ENCODE results near the gene FBXW11.
A peak's percentile ranks its signal among the peaks of the same experiment; 100 is the strongest.

The FBXW11 gene

DNA sequence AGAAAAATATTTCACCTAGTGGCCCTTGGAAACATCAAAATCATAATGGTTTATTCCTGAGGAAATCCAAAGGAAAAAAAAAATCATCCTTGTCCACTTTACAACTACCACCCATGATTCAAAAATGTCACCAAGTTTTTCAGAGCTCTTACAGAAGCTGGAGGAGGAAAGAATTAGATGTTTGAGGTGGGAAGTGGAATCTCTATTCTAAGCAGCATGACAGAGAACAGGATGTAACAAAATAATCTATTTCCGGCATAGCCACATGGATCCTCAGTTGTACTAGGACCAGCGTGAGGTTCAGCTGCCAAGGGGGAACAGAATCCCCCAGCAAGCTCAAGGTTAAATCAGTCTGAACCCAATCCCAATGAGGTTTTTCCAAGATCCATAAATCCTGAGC, 40.2 kb downstream of the FBXW11 start:
- no peak for DNase-seq (ENCODE audit: low read depth)
- Histone ChIP-seq H3K9me3 (ENCODE audit: control insufficient read depth, low read length) (no peaks in the 10 kb centered on the region), H3K4me1 (ENCODE audit: control insufficient read depth, insufficient read depth, low read length) (peaks cover 10% of the 10 kb centered on the region), H3K36me3 (ENCODE audit: control insufficient read depth, insufficient read depth, low read length, severe bottlenecking) (no peaks in the 10 kb centered on the region), H3K4me3 (ENCODE audit: low read length) (no peak overlapping the region), H3K27me3 (replicated peaks; ENCODE audit: control insufficient read depth, insufficient read depth, low read length) (no peaks in the 10 kb centered on the region), H3K9ac (ENCODE audit: low read length) (no peak overlapping the region)

DNA sequence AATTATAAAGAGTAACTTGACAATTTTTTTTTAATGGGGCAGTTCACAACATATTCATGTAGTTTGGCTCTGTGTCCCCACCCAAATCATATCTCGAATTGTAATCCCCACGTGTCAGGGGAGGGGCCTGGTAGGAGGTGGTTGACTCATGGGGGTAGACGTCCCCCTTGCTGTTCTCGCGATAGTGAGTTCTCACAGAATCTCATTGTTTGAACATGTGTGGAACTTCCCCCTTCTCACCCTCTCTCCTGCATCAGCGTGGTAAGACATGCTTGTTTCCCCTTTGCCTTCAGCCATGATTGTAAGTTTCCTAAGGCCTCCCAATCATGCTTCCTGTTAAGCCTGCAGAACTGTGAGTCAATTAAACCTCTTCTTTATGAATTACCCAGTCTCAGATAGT, 40.7 kb downstream of the FBXW11 start:
- no peaks in the 10 kb centered on the region for H3K36me3 ChIP-seq (ENCODE audit: control insufficient read depth, insufficient read depth, low read length, severe bottlenecking)
- DNase-seq (ENCODE audit: low read depth), result no peak
- H3K4me1 ChIP-seq (ENCODE audit: control insufficient read depth, insufficient read depth, low read length), result peaks cover 15% of the 10 kb centered on the region
- H3K9me3 ChIP-seq (ENCODE audit: control insufficient read depth, low read length), result no peaks in the 10 kb centered on the region
- H3K9ac ChIP-seq (ENCODE audit: low read length), result no peak overlapping the region
- no peak overlapping the region for H3K4me3 ChIP-seq (ENCODE audit: low read length)
- H3K27me3 ChIP-seq (replicated peaks; ENCODE audit: control insufficient read depth, insufficient read depth, low read length), result no peaks in the 10 kb centered on the region

- Histone ChIP-seq H3K9ac (ENCODE audit: low read length) (no peak overlapping the region), H3K4me1 (ENCODE audit: control insufficient read depth, insufficient read depth, low read length) (peaks cover 14% of the 10 kb centered on the region), H3K9me3 (ENCODE audit: control insufficient read depth, low read length) (no peaks in the 10 kb centered on the region), H3K36me3 (ENCODE audit: control insufficient read depth, insufficient read depth, low read length, severe bottlenecking) (no peaks in the 10 kb centered on the region), H3K4me3 (ENCODE audit: low read length) (no peak overlapping the region), H3K27me3 (replicated peaks; ENCODE audit: control insufficient read depth, insufficient read depth, low read length) (no peaks in the 10 kb centered on the region)
- DNase-seq (ENCODE audit: low read depth), result no peak
These were observed 43.0 kb downstream of the FBXW11 start for GRCh38 chr5:171963416-171963815.

DNA sequence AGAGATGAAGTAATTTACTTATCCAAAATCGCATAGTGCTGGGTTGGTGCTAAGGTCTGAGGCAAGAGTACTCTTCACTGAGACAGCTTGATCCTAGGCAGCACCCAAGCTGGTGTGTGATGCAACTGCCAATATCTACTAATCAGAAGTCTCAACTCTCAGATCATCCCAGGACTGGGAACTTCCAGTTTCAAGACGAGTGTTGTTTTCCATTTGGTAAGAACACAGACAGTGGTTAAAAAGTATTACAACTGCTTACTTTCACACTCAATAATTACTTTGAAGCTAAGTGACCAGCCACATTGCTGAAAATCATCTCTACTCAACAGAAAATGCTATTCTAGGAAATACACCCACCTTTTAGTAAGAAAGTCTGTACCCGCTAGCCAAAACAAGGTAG, 45.3 kb downstream of the FBXW11 start:
- H3K36me3 ChIP-seq (ENCODE audit: control insufficient read depth, insufficient read depth, low read length, severe bottlenecking), result no peaks in the 10 kb centered on the region
- H3K9ac ChIP-seq (ENCODE audit: low read length), result no peak overlapping the region
- DNase-seq (ENCODE audit: low read depth), result peak; percentile 33
- peaks cover 28% of the 10 kb centered on the region for H3K4me1 ChIP-seq (ENCODE audit: control insufficient read depth, insufficient read depth, low read length)
- H3K27me3 ChIP-seq (replicated peaks; ENCODE audit: control insufficient read depth, insufficient read depth, low read length), result no peaks in the 10 kb centered on the region
- no peaks in the 10 kb centered on the region for H3K9me3 ChIP-seq (ENCODE audit: control insufficient read depth, low read length)
- H3K4me3 ChIP-seq (ENCODE audit: low read length), result no peak overlapping the region

- H3K27me3 ChIP-seq (replicated peaks; ENCODE audit: control insufficient read depth, insufficient read depth, low read length), result no peaks in the 10 kb centered on the region
- no peak overlapping the region for H3K9ac ChIP-seq (ENCODE audit: low read length)
- no peak for DNase-seq (ENCODE audit: low read depth)
- H3K36me3 ChIP-seq (ENCODE audit: control insufficient read depth, insufficient read depth, low read length, severe bottlenecking), result no peaks in the 10 kb centered on the region
- peaks cover 52% of the 10 kb centered on the region for H3K4me1 ChIP-seq (ENCODE audit: control insufficient read depth, insufficient read depth, low read length)
- no peaks in the 10 kb centered on the region for H3K9me3 ChIP-seq (ENCODE audit: control insufficient read depth, low read length)
- H3K4me3 ChIP-seq (ENCODE audit: low read length), result no peak overlapping the region
These were observed 48.7 kb downstream of the FBXW11 start for GRCh38 chr5:171957591-171958251.

DNA sequence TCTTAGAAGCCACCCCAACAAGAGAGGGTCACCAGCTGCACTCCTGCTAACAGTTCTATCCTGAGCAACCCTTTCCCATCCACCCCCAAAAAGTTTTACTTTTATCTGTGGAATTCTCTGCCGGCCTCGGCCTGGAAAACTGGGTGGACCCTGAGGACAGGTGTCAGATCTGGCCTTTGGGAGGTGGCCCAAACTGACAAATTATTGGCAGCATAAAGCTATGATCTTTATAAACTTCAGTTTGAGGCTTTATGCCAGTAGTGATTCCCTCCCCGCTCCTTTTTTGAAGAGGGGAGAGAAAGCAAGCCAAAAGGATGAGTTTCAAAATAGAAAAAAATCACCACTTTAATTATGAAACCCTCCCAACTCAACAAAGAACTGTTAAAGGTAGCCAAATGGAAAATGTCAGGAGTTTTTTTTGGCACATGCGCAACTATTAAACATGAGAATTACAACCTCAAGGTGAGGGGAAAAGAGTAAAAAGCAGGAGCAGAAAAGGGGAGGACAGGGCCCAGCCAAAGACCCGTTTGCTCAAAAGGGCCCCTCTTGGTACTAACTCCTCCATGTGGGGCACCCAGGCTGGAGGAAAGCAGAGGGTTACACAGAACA, 49.4 kb downstream of the FBXW11 start:
- H3K4me1 ChIP-seq (ENCODE audit: control insufficient read depth, insufficient read depth, low read length), result peaks cover 52% of the 10 kb centered on the region
- H3K4me3 ChIP-seq (ENCODE audit: low read length), result no peak overlapping the region
- H3K9me3 ChIP-seq (ENCODE audit: control insufficient read depth, low read length), result no peaks in the 10 kb centered on the region
- no peak overlapping the region for H3K9ac ChIP-seq (ENCODE audit: low read length)
- H3K27me3 ChIP-seq (replicated peaks; ENCODE audit: control insufficient read depth, insufficient read depth, low read length), result no peaks in the 10 kb centered on the region
- DNase-seq (ENCODE audit: low read depth), result no peak
- no peaks in the 10 kb centered on the region for H3K36me3 ChIP-seq (ENCODE audit: control insufficient read depth, insufficient read depth, low read length, severe bottlenecking)

GRCh38 chr5:171956314-171956713, 50.1 kb downstream of the FBXW11 start:
- H3K36me3 ChIP-seq (ENCODE audit: control insufficient read depth, insufficient read depth, low read length, severe bottlenecking), result no peaks in the 10 kb centered on the region
- no peaks in the 10 kb centered on the region for H3K9me3 ChIP-seq (ENCODE audit: control insufficient read depth, low read length)
- H3K27me3 ChIP-seq (replicated peaks; ENCODE audit: control insufficient read depth, insufficient read depth, low read length), result no peaks in the 10 kb centered on the region

DNA sequence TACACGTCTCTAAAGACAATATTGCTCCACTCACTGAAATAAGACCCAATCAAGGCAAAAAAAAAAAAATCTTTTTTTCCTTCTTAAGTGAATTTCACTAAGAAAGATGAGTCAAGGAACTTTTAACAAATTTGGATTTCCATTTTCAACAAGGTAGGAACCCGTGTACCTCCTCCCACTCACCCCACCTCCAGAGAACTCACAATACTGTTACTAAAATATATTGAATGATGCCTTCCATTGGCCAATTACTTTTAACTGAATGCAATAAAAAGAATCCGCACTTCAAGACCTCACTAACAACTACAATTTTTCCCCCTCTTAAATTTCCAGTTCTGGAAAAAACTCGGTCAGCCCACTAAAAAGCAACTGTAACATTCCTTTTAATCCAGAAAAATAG, 50.7 kb downstream of the FBXW11 start:
- Histone ChIP-seq H3K4me1 (ENCODE audit: control insufficient read depth, insufficient read depth, low read length) (peaks cover 46% of the 10 kb centered on the region), H3K9me3 (ENCODE audit: control insufficient read depth, low read length) (no peaks in the 10 kb centered on the region), H3K9ac (ENCODE audit: low read length) (no peak overlapping the region), H3K36me3 (ENCODE audit: control insufficient read depth, insufficient read depth, low read length, severe bottlenecking) (no peaks in the 10 kb centered on the region), H3K27me3 (replicated peaks; ENCODE audit: control insufficient read depth, insufficient read depth, low read length) (no peaks in the 10 kb centered on the region), H3K4me3 (ENCODE audit: low read length) (no peak overlapping the region)
- DNase-seq (ENCODE audit: low read depth), result no peak

More at GRCh38 chr5:171956314-171956713, 50.1 kb downstream of the FBXW11 start:
- DNase-seq (ENCODE audit: low read depth), result no peak
- Histone ChIP-seq H3K9ac (ENCODE audit: low read length) (no peak overlapping the region), H3K4me3 (ENCODE audit: low read length) (no peak overlapping the region), H3K4me1 (ENCODE audit: control insufficient read depth, insufficient read depth, low read length) (peaks cover 51% of the 10 kb centered on the region)

DNA sequence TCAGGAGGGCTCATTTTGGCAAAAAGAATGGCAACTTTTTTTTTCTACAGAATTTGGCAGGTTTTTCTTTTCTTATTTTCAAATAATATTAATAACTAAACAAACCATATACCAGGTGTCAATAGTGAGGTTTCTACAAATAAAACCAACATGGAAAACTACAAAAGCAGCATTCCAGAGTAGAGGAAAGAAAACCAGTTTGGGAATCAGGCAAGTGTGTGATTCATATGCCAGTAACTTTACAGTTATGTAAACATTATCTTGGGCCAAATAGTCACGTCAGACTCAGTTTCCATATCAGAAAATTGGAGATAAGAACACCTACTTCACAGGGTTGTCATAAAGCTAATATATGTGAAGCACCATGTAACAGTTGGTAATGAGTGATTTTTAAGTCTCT, 51.7 kb downstream of the FBXW11 start:
- Histone ChIP-seq H3K36me3 (ENCODE audit: control insufficient read depth, insufficient read depth, low read length, severe bottlenecking) (no peaks in the 10 kb centered on the region), H3K9me3 (ENCODE audit: control insufficient read depth, low read length) (no peaks in the 10 kb centered on the region), H3K27me3 (replicated peaks; ENCODE audit: control insufficient read depth, insufficient read depth, low read length) (no peaks in the 10 kb centered on the region), H3K4me1 (ENCODE audit: control insufficient read depth, insufficient read depth, low read length) (peaks cover 43% of the 10 kb centered on the region), H3K4me3 (ENCODE audit: low read length) (no peak overlapping the region), H3K9ac (ENCODE audit: low read length) (no peak overlapping the region)
- peak; percentile 36 for DNase-seq (ENCODE audit: low read depth)

- DNase-seq (ENCODE audit: low read depth), result peak; percentile 52
- Histone ChIP-seq H3K36me3 (ENCODE audit: control insufficient read depth, insufficient read depth, low read length, severe bottlenecking) (no peaks in the 10 kb centered on the region), H3K9me3 (ENCODE audit: control insufficient read depth, low read length) (no peaks in the 10 kb centered on the region), H3K4me1 (ENCODE audit: control insufficient read depth, insufficient read depth, low read length) (peaks cover 43% of the 10 kb centered on the region), H3K9ac (ENCODE audit: low read length) (no peak overlapping the region), H3K27me3 (replicated peaks; ENCODE audit: control insufficient read depth, insufficient read depth, low read length) (no peaks in the 10 kb centered on the region), H3K4me3 (ENCODE audit: low read length) (peak overlapping the region; percentile 10)
These were observed 52.4 kb downstream of the FBXW11 start for GRCh38 chr5:171953860-171954701.

DNA sequence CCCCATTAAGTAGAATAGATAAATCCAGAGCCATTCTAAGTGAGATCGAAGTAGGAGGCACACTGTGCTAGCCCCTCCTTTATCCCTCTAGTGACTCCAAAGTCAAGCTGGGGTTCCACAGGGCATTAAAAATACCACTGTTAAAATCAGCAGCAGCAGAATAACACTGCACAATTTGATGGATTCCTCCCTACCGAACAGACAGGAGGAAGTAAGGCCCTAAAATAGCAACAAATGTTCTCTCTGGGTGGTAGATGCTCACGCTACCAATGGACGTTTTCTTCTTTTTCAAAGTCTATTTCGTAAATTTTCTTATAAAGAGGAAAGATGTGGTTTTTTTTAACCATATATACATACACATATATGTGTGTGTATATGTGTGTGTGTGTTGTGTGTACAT, 54.4 kb downstream of the FBXW11 start:
- Histone ChIP-seq H3K9me3 (ENCODE audit: control insufficient read depth, low read length) (no peaks in the 10 kb centered on the region), H3K4me1 (ENCODE audit: control insufficient read depth, insufficient read depth, low read length) (peaks cover 38% of the 10 kb centered on the region), H3K36me3 (ENCODE audit: control insufficient read depth, insufficient read depth, low read length, severe bottlenecking) (no peaks in the 10 kb centered on the region), H3K27me3 (replicated peaks; ENCODE audit: control insufficient read depth, insufficient read depth, low read length) (no peaks in the 10 kb centered on the region), H3K9ac (ENCODE audit: low read length) (no peak overlapping the region), H3K4me3 (ENCODE audit: low read length) (no peak overlapping the region)
- no peak for DNase-seq (ENCODE audit: low read depth)
